Esophagus muscularis mucosa (tissue), 3 donors: Measurements from ENCODE around the gene PRPF6.

Experiments used
- CTCF ChIP-seq, 3 experiments: fragments of 200-600 bp in 2 of 3; fragments of 450-650 bp in 1 of 3; sonication (generic) in 2 of 3; IDR thresholded peaks; one replicate each; pipeline ENCODE4 v1.5.1; 2017 to 2019; ENCODE audit warnings: antibody characterized with exemption in 3 of 3, mild to moderate bottlenecking in 2 of 3, moderate library complexity in 1 of 3
- POLR2A ChIP-seq: fragments of 450-650 bp; IDR thresholded peaks from one replicate; pipeline ENCODE4 v1.6.1; 2017; ENCODE audit warnings: antibody characterized with exemption, moderate library complexity, mild to moderate bottlenecking, low read depth

GRCh38 chr20:63939061-63939935, 41.6 kb upstream of the PRPF6 start:
- TF ChIP-seq POLR2A (no peak), CTCF (IDR thresholded peaks at IDR 0.05) (no peak)
